Vagina (tissue), 2 donors: Measurements from ENCODE around the gene IREB2.

ENCODE experiments used
- CTCF ChIP-seq, 3 experiments: fragments of 450-650 bp in 2 of 3; fragments of 200-600 bp in 1 of 3; sonication (generic) in 1 of 3; IDR thresholded peaks; one replicate each; pipeline ENCODE4 v1.5.1; 2017 to 2019; ENCODE audit warnings: antibody characterized with exemption in 3 of 3, mild to moderate bottlenecking in 2 of 3, moderate library complexity in 2 of 3
- POLR2A ChIP-seq, 2 donors: fragments of 450-650 bp; IDR thresholded peaks; one replicate each; pipeline ENCODE4 v1.6.1; 2017; ENCODE audit warnings: antibody characterized with exemption in 2 of 2, mild to moderate bottlenecking in 2 of 2, moderate library complexity in 2 of 2
- POLR2AphosphoS5 ChIP-seq, 2 donors: sonication (generic); formaldehyde crosslinking; IDR thresholded peaks; one replicate each; pipeline ENCODE4 v1.9.0; 2017; ENCODE audit warnings: antibody characterized with exemption in 2 of 2, mild to moderate bottlenecking in 2 of 2, low read depth in 1 of 2; ENCODE audit not compliant: insufficient read depth in 1 of 2

GRCh38 chr15:78536134-78536533 lies 98.1 kb downstream of the IREB2 start:
- TF ChIP-seq POLR2A (IDR thresholded peaks at IDR 0.05) = no peak
- no peak for TF ChIP-seq CTCF (IDR thresholded peaks at IDR 0.05)
- TF ChIP-seq POLR2AphosphoS5 (IDR thresholded peaks at IDR 0.05; ENCODE audit: insufficient read depth in 1 of 2, low read depth in 1 of 2) = no peak
